GM18873 (cell line): ENCODE data around the gene LPIN1.

Experiments
- ATAC-seq: cut with Tn5 transposase; IDR thresholded peaks from one replicate; pipeline ENCODE4 v1.9.1; 2021; ENCODE audit warnings: mild to moderate bottlenecking, moderate library complexity, moderate number of reproducible peaks; ENCODE audit not compliant: unreplicated experiment, low FRiP score

Gene LPIN1

GRCh38 chr2:11743366-11743765, 3.1 kb upstream of the LPIN1 start:
- ATAC-seq: no peak

- ATAC-seq: peak; percentile 60
These were observed 2.4 kb upstream of the LPIN1 start for GRCh38 chr2:11743846-11744553.

GRCh38 chr2:11744631-11745394, 1.6 kb upstream of the LPIN1 start:
- no peak for ATAC-seq

GRCh38 chr2:11745613-11746375, 638 bp upstream of the LPIN1 start:
- ATAC-seq: no peak

- peak; percentile 5 for ATAC-seq
These were observed 501 bp downstream of the LPIN1 start for GRCh38 chr2:11746807-11747459.

GRCh38 chr2:11748018-11748860, 1.8 kb downstream of the LPIN1 start:
- ATAC-seq: no peak

- ATAC-seq: no peak
These were observed 2.6 kb downstream of the LPIN1 start for GRCh38 chr2:11748861-11749645.

- ATAC-seq: peak; percentile 22
These were observed 3.4 kb downstream of the LPIN1 start for GRCh38 chr2:11749646-11750349.

- peak; percentile 38 for ATAC-seq
These were observed 4.0 kb downstream of the LPIN1 start for GRCh38 chr2:11750422-11750821.

- no peak for ATAC-seq
These were observed 4.5 kb downstream of the LPIN1 start for GRCh38 chr2:11750917-11751316.

GRCh38 chr2:11752906-11753305, 6.5 kb downstream of the LPIN1 start:
- ATAC-seq: no peak

- peak; percentile 81 for ATAC-seq
These were observed 7.0 kb downstream of the LPIN1 start for GRCh38 chr2:11753452-11753885.

GRCh38 chr2:11753886-11754699, 7.7 kb downstream of the LPIN1 start:
- ATAC-seq: peak; percentile 21

GRCh38 chr2:11754700-11755015, 8.2 kb downstream of the LPIN1 start:
- no peak for ATAC-seq

- ATAC-seq: no peak
These were observed 10.7 kb downstream of the LPIN1 start for GRCh38 chr2:11757101-11757500.

GRCh38 chr2:11758187-11758586, 11.8 kb downstream of the LPIN1 start:
- ATAC-seq: no peak

GRCh38 chr2:11758647-11759046, 12.2 kb downstream of the LPIN1 start:
- no peak for ATAC-seq
